Nephron progenitor cell (in vitro differentiated cells): ENCODE results near the gene ZMIZ2.

Experiments
- DNase-seq: peaks from one replicate; pipeline ENCODE4 v3.0.0; 2021
- H3K27ac Mint-ChIP-seq: 2 replicates; pipeline ENCODE4 v1.8.0; 2021; ENCODE audit warnings: mild to moderate bottlenecking, moderate library complexity, mixed read lengths
- H3K27me3 Mint-ChIP-seq: 2 replicates; pipeline ENCODE4 v1.8.0; 2021; ENCODE audit warnings: mild to moderate bottlenecking, low read depth, mixed read lengths; ENCODE audit not compliant: poor library complexity
- H3K36me3 Mint-ChIP-seq: 2 replicates; pipeline ENCODE4 v1.8.0; 2021; ENCODE audit warnings: low read depth, mixed read lengths
- H3K4me1 Mint-ChIP-seq: 2 replicates; pipeline ENCODE4 v1.8.0; 2021; ENCODE audit warnings: mixed read lengths
- H3K4me3 Mint-ChIP-seq: 2 replicates; pipeline ENCODE4 v1.8.0; 2021; ENCODE audit warnings: mild to moderate bottlenecking, moderate library complexity, mixed read lengths
- H3K9me3 Mint-ChIP-seq: 2 replicates; pipeline ENCODE4 v1.8.0; 2021; ENCODE audit warnings: mild to moderate bottlenecking, moderate library complexity, mixed read lengths
- CTCF ChIP-seq: fragments of 200-600 bp; sonication (generic); IDR thresholded peaks from 2 replicates; pipeline ENCODE4 v1.5.0; 2021; ENCODE audit warnings: antibody characterized with exemption

The ZMIZ2 gene

GRCh38 chr7:44791278-44792219 is 42.9 kb downstream of the ZMIZ2 start:
- Mint-ChIP-seq H3K27ac (peak overlapping the region; percentile 43), H3K9me3 (no peaks in the 10 kb centered on the region), H3K4me1 (no peaks in the 10 kb centered on the region), H3K36me3 (no peaks in the 10 kb centered on the region), H3K4me3 (no peak overlapping the region), H3K27me3 (peaks cover 3% of the 10 kb centered on the region)
- TF ChIP-seq CTCF: no peak
- no peak for DNase-seq

GRCh38 chr7:44793919-44794318 is 45.3 kb downstream of the ZMIZ2 start:
- H3K27me3 Mint-ChIP-seq: no peaks in the 10 kb centered on the region
- no peak overlapping the region for H3K27ac Mint-ChIP-seq
- DNase-seq: no peak
- peak overlapping the region; percentile 4 for H3K4me3 Mint-ChIP-seq
- no peak for TF ChIP-seq CTCF
- H3K4me1 Mint-ChIP-seq: peaks cover 15% of the 10 kb centered on the region
- H3K36me3 Mint-ChIP-seq: peaks cover 13% of the 10 kb centered on the region
- no peaks in the 10 kb centered on the region for H3K9me3 Mint-ChIP-seq

GRCh38 chr7:44794331-44794730 is 45.7 kb downstream of the ZMIZ2 start:
- Mint-ChIP-seq H3K27me3 (no peaks in the 10 kb centered on the region), H3K27ac (no peak overlapping the region), H3K4me3 (no peak overlapping the region), H3K4me1 (peaks cover 17% of the 10 kb centered on the region), H3K9me3 (no peaks in the 10 kb centered on the region), H3K36me3 (peaks cover 14% of the 10 kb centered on the region)
- DNase-seq: no peak
- no peak for TF ChIP-seq CTCF

GRCh38 chr7:44796034-44796503 is 47.4 kb downstream of the ZMIZ2 start:
- no peak for TF ChIP-seq CTCF
- Mint-ChIP-seq H3K9me3 (no peaks in the 10 kb centered on the region), H3K4me1 (peaks cover 23% of the 10 kb centered on the region), H3K27me3 (no peaks in the 10 kb centered on the region), H3K36me3 (peaks cover 32% of the 10 kb centered on the region), H3K27ac (peak overlapping the region; percentile 96), H3K4me3 (peak overlapping the region; percentile 99)
- no peak for DNase-seq

- peak within 1 kb of the TSS; percentile 99 for H3K4me3 Mint-ChIP-seq
Measured at GRCh38 chr7:44796504-44797328, 48.1 kb downstream of the ZMIZ2 start, which contains the start of gene PPIA. Gene PPIA (plus strand): TSS chr7:44796681. CDS start chr7:44796725, 44 bp downstream.

More at GRCh38 chr7:44796504-44797328, 48.1 kb downstream of the ZMIZ2 start, which contains the start of gene PPIA:
- peak; percentile 98 for DNase-seq
- H3K36me3 Mint-ChIP-seq: peaks cover 38% of the 10 kb centered on the region
- peak within 1 kb of the TSS; percentile 96 for H3K27ac Mint-ChIP-seq
- no peaks in the 10 kb centered on the region for H3K27me3 Mint-ChIP-seq
- no peak for TF ChIP-seq CTCF
- H3K9me3 Mint-ChIP-seq: no peaks in the 10 kb centered on the region
- H3K4me1 Mint-ChIP-seq: peaks cover 23% of the 10 kb centered on the region
